Left renal cortex interstitium (tissue), 4 donors: Measurements from ENCODE around the gene COL13A1. TPM values are rescaled to one million over a fixed set of nuclear protein-coding genes. Genes with fewer than 3 reads are reported as not detected.

Experiments
- DNase-seq, 4 donors: peaks; one replicate each; pipeline ENCODE4 v3.0.0-alpha.2; 2013; ENCODE audit warnings: low read depth in 4 of 4, low spot score in 2 of 4, missing footprints in 1 of 4
- polyA plus RNA-seq, 4 donors: library from polyadenylated mRNA; unstranded; fragments of 120-200 nt; gene quantifications; one replicate each; pipeline ENCODE4 v1.2.1, GENCODE V29; 2013; ENCODE audit not compliant: insufficient read length in 4 of 4

Gene COL13A1
- 10 to 100 TPM; 18.1 to 34.7 (median 25.6) TPM for polyA plus RNA-seq

DNA sequence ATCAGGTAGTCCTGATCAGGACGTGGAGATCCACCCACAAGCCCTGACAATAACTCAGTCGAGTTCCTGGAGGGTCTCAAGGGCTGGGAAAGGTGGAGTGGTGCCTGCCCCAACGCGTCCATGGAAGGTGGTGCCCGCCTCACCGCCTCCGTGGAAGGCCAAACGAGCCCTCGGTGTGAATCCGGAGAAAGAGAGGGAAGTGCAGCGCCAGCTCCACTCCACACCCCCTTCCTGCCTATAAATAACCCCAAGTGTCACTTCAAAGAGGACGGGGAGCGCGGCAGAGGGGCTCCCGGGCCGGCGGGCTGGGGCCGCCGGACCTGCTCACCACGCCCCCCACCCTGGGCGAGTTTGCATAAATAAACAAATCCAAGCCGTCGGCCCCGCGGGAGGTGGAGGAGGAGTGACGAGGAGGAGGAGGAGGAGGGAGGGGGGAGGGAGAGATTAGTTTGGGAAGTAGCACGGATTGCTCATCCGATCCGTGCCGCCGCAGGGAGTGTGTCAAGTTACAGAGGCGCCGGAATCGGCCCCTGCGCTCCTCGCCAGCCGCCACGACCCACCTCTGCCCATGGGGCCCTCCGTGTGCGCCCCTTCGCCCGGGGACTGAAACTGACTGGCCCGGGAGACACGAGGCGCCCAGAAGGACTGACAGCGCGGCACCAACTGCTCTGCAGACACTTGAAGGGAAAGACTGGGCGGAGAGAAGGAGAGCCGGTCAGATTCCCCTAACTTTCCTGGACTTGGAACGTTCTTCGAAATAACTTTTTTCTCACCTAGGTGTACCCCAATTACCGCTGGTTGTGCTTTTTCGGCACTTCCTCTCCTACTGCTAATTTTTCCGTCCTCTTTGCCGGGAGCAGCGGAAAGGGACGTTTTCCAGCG is at the start of gene COL13A1:
COL13A1 (plus strand) TSS at position 473 of the 882 bp plus-strand sequence. CDS start 518 bp downstream, outside the sequence.
- peak; percentile 44 to 73 (median 64) for DNase-seq

DNA sequence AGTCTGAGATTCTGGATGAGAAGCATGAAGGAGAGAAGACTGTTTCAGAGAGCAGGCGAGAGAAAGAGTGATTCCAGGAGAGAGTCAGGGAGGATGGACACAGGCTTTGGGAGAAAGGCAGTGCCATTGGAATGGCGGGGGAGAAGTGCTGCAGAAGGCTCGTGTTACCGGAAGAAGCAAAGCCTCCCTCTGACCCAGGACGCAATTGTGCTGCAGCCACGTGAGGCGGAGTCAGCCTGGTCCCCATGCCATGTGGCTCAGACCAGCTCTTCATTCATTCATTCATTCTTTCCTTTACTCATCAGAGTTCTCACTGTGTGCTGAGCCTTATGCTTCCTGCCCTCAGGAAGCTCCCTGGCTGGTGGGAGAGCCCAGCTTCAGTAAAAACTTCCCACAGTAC is 49.2 kb upstream of the COL13A1 start:
- peak in 1 of 4 donors; percentile 57 for DNase-seq

DNA sequence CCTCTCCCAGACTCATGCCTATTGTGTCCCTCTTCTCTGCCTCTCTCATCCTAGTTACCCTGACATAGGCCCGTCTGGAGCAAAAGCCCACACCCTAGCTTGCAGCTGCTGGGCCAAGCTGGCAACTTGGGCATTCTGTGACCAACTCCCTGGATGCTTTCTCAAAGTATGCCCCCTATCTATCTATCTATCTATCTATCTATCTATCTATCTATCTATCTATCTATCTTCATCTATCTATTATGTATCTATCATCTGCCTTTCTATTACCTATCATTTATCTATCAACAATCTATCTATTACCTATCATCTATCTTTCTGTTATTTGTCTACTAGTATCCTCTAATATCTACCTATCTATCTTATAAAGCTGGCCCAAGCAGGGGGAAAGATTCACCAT is 45.4 kb upstream of the COL13A1 start:
- DNase-seq: no peak

DNA sequence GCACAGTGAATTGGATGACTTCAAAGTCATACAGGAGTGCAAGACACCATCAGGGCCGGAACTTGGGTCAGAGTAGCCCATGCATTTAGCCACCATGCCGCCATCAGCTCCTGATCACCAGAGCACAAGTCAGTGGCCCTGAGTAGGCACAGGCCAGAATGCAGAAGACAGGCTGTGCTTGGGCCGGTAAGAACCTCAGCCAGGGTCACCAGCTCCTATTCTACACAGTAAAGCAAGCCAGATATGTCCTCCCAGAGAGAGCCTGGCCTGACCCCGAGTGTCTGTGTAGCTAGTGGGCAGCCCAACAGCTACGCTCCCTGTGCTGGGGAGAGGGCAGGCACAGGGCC is 44.5 kb upstream of the COL13A1 start:
- DNase-seq: no peak

DNA sequence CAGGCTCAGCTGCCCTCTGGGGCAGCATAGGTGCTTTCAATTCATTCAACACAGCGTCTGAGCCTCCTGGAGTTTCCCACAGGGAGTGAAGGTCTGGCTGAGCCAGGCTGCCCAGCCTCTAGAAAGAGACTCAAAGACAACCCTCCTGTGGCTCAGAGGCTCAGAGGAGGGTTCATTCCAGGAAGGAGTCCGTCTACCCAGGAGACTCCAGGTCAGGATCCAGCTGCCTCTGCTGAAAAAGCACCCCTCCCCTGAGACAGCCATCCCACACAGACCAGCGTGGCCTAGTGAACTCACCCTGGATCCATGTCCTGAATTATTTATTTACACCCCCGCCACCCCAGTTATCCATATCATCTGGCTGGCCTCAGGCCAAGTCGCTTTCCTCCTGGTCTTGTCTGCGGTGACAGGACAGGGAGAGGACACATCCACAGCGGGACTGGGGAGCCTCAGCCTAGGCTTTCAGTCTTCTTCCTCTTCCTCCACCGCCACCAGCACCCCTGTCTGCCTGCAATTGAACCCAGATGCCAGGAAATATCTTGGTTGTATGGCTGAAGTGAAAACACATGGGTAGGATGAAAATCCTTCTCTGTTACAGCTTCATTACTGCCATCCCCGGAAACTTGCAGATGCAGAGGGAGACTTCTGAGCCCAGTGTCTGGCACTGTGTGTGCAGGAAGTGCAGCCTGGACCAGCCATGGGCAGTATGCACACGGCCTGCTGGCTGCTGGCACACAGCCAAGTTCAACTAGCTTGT is 44.0 kb upstream of the COL13A1 start:
- no peak for DNase-seq

DNA sequence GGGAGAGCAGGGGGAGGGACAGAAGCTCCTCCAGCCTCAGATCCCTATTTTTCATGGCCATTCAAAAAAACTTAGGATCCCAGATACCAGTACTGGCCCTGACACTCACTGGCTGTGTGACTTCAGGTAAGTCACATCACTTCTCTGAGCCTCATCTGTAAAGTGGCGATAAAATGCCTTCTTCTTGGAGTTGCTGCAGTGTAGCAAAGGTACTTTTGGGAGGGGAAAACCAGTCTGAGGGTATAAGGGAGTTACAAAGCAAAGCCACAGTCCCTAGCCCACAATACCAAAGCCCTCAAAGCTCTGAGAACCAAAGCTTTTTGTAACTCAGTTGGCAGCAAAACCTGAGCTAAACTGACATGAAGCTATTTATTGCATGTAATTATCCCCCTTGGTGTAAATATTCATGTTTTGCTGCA is 43.4 kb upstream of the COL13A1 start:
- DNase-seq: no peak

DNA sequence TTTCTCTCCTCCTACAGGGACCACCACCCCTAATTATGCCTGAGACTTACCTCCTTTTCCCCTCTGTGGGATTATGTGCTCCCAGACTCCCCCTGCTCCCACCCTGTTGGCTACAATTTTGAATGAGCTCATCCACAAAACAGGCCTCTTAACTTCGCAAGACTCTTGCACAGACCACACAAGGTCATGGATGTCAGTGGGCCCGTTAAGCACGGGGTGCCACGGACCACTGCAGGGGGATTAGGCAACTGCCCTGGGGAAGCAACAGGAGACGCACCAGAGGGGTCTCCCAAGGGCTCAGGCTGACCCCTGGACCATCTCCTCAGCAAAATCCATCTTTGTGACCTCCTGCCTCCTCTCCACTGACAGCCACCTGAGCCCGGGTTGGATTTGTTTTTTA is 42.1 kb upstream of the COL13A1 start:
- DNase-seq: no peak

DNA sequence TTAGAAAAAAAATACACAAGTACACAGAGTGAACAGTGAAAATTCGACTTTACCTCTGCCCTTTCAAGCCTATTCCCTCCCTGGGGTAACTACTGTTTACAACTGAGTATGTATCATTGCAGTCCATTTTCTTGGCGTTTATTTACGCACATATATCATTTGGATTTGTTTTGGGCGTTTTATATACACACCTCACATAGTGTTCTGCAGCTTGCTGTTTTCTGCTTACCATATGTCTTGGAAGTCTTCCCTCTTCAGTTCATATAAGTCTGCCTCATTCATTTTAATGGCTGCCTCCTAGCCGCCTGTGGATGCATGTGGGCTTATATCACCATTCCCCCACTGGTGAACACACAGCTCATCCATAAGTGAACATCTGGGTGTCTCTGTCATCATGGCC is 41.6 kb upstream of the COL13A1 start:
- no peak for DNase-seq

DNA sequence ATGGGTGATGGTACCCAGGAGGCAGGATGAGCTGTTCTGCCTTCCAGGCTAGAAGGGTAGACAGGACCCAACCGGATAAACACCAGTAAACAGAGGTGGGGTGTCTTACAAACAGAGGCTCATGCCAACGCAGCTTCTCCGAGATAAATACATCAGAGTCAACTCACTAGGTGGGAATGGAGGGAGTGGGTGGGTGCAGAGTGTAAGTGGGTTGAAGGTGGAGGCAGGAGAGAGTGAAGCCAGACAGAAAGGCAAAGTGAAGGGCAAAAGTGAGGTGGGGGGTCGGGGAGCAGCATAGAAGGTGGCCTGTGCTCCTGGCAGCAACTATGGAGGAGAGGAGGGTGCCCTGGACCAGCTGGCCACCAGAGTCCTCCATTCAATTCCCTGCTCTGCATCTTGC is 40.4 kb upstream of the COL13A1 start:
- no peak for DNase-seq

DNA sequence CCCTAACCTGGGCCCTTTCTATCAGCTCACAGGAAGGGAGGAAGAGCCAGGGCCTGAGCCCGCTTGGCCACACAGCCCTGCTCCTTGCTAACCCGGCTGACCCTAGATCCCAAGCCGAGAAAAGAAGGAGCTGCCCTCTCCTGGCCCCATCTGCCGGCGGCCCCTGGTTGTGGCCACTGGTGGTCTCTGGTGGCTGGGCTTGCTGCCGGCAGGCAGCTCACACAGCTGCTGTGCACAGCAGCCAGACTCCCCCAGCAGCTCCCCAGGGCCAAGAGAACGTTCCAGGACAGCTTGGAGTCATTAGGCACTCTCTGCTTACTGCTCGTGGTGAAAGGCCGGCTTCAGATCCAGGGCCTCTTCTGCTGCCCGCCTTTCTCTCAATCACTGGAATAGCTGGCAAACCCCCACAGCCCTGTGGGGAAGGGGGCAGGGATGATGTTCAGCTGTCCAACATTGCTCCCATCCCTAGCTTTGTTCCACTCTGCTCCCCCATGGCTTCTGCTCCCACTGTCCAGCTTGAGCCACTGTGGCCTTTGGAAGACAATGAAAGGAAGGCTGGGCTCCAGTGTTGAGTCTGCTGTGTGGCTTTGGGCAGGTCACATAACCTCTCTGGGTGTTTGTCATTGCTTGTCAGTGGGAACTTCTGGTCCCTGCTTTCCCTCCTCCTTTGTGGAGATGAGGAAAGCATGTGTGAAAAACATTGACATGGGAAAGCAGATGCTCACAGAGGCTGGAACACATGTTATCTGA is 35.4 kb upstream of the COL13A1 start:
- no peak for DNase-seq

DNA sequence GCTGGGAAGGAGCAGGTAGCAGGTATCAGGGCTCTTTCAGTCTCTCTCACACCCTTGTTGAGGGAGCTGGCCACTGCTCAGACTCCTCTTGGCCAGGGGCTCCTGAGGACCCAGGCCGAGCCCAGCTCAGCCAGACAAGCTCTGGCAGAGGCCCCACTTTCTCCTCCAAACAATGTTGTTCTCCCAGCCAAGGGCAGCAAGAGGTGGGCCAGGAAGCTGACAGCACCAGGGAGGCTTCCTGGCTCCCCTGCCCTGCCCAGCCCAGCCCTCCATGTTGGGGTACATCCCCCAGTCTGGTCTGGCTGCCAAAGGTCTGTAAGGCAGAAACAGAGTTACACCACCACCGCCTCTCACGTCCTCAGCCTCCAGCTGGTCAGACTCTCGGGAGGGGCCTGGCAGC is 33.9 kb upstream of the COL13A1 start:
- no peak for DNase-seq

DNA sequence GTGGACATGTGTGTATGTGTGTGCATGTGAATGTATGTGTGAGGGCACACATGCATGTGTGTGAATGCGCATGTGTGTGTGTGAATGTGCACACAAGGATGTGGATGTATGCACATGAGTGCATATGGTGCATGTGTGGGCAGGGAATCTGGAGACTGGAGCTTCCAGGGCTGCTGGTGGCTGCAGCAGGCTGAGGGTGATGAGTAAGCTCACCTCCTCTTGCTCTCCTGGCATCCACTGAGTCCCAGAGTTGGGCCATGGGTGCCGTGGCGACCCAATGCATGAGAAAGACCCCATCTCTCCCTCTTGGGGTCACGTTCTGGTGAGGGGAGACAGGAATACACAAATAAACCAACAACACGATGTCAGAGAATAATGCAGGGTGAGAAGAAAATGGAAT is 33.3 kb upstream of the COL13A1 start:
- DNase-seq: no peak

DNA sequence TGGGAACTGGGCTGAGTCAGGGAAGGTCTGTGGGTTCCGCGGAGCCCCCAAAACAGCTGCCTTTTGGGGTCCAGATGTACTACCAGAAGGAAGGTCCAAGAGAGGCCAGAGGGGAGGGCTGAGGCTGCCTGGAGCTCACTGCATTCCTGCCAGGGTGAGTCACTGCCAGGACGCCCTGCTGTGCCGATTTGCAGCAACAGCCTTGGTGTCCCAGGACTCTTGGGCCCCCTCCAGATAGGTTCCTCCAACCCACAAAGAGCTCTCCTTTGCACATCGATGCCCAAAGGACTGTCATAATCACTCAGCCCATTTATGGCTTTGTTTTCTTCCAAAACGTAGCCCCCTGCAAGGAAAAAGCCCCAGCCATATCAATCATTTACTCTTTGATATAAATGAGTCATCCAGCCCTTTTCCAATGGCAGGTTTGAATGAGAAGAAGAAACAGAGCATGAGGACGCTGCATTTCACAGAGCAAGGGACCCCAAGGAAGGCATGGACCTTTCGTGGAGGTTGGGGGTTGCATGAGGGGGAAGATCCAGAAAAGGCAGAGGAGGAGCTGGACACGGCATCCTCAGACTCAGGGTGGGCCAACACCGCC is 32.2 kb upstream of the COL13A1 start:
- DNase-seq: no peak

DNA sequence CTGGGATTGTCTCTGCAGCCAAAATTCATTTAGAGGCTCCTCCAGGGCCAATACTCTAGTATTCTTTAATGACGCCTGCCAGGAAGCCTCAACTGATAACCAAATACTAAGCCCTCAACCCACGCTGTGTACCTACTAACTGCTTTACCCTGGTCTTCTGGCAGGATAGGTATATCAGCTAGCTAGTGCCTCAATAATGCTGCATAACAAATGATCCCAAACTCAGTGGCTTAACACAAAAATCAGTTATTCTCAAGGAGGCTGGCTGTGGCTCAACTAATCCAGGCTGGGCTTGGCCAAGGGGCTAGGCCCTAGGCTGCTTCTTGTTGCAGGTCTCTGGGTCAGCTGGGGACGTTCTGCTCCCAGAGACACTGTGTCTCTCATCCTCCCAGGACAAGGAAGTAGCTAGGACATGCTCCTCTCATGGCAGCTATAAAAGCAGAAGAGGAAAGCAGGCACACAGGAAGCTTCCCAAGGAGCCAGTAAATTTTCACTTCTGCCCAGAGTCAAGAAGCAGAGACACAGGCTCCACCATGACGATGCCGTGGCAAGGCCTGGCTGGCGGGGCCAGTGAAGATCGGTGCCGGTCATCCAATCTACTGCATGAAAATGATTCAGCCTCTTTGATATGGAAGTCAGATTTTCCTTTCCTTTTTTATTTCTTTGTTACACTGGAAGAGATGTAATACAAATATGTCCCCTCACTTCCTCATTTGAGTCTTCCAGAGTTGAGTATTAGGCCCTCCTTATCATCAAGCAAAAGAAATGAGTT is 28.6 kb upstream of the COL13A1 start:
- DNase-seq: no peak

DNA sequence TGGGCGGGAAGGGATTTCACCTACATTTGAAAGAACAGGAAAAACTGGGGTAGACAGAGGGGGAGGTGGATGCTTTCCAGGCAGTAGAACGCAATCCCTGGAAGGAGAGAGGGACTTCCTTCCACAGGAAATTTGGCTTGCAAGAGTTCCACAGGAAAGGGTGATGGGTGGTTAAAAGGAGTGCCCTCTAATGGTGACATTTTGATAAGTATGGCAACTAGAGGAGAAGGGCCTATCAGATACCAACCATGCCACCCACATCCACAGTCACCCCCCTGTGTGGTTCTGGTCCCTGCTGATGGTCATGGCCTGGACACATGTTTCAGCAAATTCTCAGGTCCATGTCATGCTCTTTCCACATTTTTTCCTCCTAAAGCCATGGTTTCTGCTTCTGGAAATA is 27.1 kb upstream of the COL13A1 start:
- no peak for DNase-seq

DNA sequence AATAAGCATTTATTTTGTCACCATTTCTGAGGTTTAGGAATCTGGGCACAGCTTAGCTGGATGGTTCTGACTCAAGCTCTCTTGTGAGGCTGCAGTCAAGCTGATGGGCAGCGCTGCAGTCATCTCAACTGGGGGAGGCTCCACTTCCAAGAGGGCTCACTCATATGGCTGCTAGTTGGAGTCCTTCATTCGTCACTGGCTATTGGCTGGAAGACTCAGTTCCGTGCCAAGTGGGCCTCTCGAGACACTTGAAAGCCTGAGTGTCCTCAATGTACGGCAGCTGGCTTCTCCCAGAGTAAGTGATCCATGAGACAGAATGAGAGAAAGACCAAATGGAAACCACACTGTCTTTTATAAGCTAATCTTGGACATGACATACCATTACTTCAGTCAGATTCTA is 21.6 kb upstream of the COL13A1 start:
- DNase-seq: no peak

DNA sequence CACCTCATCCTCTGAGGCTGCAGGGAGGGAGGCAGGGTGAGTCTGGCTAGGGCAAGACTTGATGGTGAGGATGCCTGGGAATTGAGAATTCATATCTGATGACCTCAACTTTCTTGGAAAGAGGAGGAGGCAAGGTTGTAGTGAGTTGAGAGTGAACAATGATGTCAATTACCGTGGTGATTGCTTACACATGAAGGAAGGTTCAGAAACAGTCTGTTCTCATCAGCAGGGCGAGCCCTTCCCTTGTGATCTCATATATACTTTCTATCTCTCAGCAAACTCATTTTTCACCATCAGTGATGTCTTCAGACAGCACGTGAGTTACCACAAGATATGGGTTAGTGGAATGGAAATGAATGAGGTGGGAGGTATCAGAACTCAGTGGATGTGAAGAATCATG is 20.1 kb upstream of the COL13A1 start:
- DNase-seq: no peak

DNA sequence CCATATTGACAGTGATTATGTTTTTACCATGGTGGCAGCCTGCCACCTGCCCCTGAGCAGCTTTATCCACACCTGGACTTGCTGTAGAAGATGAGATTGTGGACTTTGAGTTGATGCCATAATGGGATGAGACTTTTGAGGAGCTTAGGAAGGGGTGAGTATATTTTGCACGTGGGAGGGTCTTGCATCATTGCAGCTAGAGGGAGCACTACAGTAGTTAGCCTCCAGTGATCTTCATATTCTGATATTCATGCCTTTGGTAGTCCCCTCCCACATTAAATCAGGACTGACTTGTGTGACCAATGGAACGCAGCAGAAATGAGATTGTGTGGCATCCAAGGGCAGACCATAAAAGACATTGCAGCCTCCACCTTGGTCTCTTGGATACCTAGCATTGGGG is 18.2 kb upstream of the COL13A1 start:
- no peak for DNase-seq

DNA sequence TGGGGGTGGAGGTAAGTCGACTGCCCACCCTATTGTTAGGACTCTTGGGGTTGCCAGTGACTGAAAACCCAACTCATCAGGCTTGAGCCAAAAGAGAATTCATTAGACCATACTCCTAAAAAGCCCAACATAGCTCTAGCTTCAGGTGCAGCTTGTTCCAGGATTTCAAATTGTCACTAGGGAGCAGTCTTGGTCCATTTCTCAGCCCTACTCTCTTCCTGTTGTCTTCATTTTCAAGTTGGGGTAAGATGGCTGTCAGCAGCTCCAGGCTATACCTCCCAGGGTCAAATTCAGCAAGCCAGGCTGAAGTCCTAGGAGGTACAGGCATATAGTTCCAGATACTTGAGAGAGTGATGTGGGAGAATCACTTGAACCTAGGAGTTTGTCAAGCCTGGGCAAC is 14.9 kb upstream of the COL13A1 start:
- no peak for DNase-seq

DNA sequence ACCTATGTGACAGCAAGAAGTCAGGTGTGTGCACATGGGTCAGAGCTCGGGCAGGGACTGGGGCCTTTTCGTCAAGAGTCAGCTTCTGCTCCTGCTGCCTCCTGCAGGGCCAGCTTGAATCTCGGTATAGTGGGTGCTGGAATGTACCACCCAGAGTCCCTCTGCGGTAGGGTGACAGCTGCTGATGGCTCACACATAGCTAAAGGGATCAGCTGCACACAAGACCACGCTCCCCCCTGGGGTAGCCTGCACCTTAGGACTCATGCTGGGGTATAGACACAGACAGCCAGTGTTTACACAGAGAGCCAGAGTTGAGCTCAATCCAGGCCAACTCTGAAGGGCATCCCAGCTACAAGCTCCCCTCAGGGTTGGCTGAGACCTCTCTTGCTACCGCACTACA is 14.0 kb upstream of the COL13A1 start:
- DNase-seq: no peak
